ENCODE data around the gene WDR5. TPM values are rescaled to one million over a fixed set of nuclear protein-coding genes. Genes with fewer than 3 reads are reported as not detected.

Gene WDR5
- polyA plus RNA-seq, 1 of the 3 experiments (the other 2 are of a cell fraction), result 36.6 TPM

DNA sequence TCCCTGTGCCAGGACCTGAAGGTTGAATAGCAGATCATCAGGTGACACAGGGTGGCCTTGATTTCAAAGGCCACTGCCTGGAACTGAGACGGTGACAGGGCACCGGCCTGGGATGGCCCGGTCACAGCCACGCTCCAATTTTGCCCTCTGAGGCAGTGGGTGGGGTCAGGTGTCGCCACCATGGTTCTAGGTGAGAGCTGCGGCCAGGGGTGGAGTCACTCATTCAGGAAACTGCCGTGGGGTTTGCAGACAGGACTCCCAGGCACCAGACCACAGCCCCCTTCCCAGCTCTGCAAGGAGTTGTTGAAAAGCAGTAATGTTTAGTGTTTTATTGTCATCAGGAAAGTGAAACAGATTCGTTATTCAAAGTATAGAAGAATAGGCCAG lies 45.8 kb downstream of the WDR5 start:
- TF ChIP-seq ELF1 (IDR thresholded peaks at IDR 0.05) (no peak), USF2 (IDR thresholded peaks at IDR 0.05; ENCODE audit: borderline replicate concordance, low read depth, low read length) (no peak), CTCF (IDR thresholded peaks at IDR 0.05) (no peak), MXI1 (IDR thresholded peaks at IDR 0.05; ENCODE audit: low read depth, low read length) (no peak), NFIC (IDR thresholded peaks at IDR 0.05; ENCODE audit: borderline replicate concordance) (no peak), SIN3A (IDR thresholded peaks at IDR 0.05; ENCODE audit: borderline replicate concordance, low read depth, low read length) (no peak), FOXM1 (IDR thresholded peaks at IDR 0.05; ENCODE audit: low read depth) (no peak), RCOR1 (IDR thresholded peaks at IDR 0.05; ENCODE audit: low read length) (no peak), RFX5 (IDR thresholded peaks at IDR 0.05; ENCODE audit: low read length) (no peak), EP300 (IDR thresholded peaks at IDR 0.05; ENCODE audit: borderline replicate concordance in 1 of 2, low read depth in 1 of 2, low read length in 1 of 2) (no peak), NRF1 (IDR thresholded peaks at IDR 0.05; ENCODE audit: low read depth, low read length) (no peak)
- TF ChIP-seq, protein P1, sequence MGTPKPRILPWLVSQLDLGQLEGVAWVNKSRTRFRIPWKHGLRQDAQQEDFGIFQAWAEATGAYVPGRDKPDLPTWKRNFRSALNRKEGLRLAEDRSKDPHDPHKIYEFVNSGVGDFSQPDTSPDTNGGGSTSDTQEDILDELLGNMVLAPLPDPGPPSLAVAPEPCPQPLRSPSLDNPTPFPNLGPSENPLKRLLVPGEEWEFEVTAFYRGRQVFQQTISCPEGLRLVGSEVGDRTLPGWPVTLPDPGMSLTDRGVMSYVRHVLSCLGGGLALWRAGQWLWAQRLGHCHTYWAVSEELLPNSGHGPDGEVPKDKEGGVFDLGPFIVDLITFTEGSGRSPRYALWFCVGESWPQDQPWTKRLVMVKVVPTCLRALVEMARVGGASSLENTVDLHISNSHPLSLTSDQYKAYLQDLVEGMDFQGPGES (IDR thresholded peaks at IDR 0.05; ENCODE audit: low read depth, low read length), result no peak
- TF ChIP-seq, protein P2, sequence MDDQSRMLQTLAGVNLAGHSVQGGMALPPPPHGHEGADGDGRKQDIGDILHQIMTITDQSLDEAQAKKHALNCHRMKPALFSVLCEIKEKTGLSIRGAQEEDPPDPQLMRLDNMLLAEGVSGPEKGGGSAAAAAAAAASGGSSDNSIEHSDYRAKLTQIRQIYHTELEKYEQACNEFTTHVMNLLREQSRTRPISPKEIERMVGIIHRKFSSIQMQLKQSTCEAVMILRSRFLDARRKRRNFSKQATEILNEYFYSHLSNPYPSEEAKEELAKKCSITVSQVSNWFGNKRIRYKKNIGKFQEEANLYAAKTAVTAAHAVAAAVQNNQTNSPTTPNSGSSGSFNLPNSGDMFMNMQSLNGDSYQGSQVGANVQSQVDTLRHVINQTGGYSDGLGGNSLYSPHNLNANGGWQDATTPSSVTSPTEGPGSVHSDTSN (IDR thresholded peaks at IDR 0.05), result no peak
- TF ChIP-seq, protein P3, sequence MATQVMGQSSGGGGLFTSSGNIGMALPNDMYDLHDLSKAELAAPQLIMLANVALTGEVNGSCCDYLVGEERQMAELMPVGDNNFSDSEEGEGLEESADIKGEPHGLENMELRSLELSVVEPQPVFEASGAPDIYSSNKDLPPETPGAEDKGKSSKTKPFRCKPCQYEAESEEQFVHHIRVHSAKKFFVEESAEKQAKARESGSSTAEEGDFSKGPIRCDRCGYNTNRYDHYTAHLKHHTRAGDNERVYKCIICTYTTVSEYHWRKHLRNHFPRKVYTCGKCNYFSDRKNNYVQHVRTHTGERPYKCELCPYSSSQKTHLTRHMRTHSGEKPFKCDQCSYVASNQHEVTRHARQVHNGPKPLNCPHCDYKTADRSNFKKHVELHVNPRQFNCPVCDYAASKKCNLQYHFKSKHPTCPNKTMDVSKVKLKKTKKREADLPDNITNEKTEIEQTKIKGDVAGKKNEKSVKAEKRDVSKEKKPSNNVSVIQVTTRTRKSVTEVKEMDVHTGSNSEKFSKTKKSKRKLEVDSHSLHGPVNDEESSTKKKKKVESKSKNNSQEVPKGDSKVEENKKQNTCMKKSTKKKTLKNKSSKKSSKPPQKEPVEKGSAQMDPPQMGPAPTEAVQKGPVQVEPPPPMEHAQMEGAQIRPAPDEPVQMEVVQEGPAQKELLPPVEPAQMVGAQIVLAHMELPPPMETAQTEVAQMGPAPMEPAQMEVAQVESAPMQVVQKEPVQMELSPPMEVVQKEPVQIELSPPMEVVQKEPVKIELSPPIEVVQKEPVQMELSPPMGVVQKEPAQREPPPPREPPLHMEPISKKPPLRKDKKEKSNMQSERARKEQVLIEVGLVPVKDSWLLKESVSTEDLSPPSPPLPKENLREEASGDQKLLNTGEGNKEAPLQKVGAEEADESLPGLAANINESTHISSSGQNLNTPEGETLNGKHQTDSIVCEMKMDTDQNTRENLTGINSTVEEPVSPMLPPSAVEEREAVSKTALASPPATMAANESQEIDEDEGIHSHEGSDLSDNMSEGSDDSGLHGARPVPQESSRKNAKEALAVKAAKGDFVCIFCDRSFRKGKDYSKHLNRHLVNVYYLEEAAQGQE (IDR thresholded peaks at IDR 0.05; ENCODE audit: low read depth, low read length), result no peak
- TF ChIP-seq, protein P4, sequence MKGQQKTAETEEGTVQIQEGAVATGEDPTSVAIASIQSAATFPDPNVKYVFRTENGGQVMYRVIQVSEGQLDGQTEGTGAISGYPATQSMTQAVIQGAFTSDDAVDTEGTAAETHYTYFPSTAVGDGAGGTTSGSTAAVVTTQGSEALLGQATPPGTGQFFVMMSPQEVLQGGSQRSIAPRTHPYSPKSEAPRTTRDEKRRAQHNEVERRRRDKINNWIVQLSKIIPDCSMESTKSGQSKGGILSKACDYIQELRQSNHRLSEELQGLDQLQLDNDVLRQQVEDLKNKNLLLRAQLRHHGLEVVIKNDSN (IDR thresholded peaks at IDR 0.05; ENCODE audit: borderline replicate concordance, low read depth), result no peak
- no peaks in the 10 kb centered on the region for H3K79me2 ChIP-seq (ENCODE audit: insufficient read depth)
- no peaks in the 10 kb centered on the region for H3K4me1 ChIP-seq (ENCODE audit: control insufficient read depth in 1 of 2, insufficient read depth in 2 of 2, low read depth in 1 of 2, low read length in 1 of 2)
- peaks cover 7% of the 10 kb centered on the region for H3F3A ChIP-seq (replicated peaks; ENCODE audit: insufficient read depth)
- no peak for DNase-seq
- H3K9me2 ChIP-seq, result no peaks in the 10 kb centered on the region
- 72% methylated on average over 8 of the region's 8 CpGs for WGBS (ENCODE audit: low lambda C conversion rate)
- no peaks in the 10 kb centered on the region for H3K36me3 ChIP-seq (replicated peaks in 1 of 2; ENCODE audit: control insufficient read depth in 1 of 2, insufficient read depth in 2 of 2, low read length in 1 of 2)
- POLR2A ChIA-PET, result no interaction called here
- H3K9me3 ChIP-seq, result no peaks in the 10 kb centered on the region
- H2AFZ ChIP-seq (ENCODE audit: low read depth), result no peak overlapping the region
- no peaks in the 10 kb centered on the region for H3K27me3 ChIP-seq (ENCODE audit: insufficient read depth)
- H4K20me1 ChIP-seq (ENCODE audit: insufficient read depth), result no peaks in the 10 kb centered on the region
- CTCF ChIA-PET, result interaction anchor here (0.6 kb wide), 1 partner anchor 268 kb away, joined by 3 read pairs; no protein-coding TSS in a partner anchor
- H3K4me3 ChIP-seq (ENCODE audit: low read depth in 2 of 2, low read length in 1 of 2), result no peak overlapping the region
- H3K4me2 ChIP-seq, result no peak overlapping the region
- no peak overlapping the region for H3K9ac ChIP-seq
- no peak overlapping the region for H3K27ac ChIP-seq (ENCODE audit: low read depth in 2 of 2, low read length in 1 of 2)
